IMR-90 (cell line): Measurements from ENCODE around the gene INPP5F.

Experiments
- CTCF ChIP-seq: conservative IDR thresholded peaks from 2 replicates; pipeline ENCODE4 v1.5.1; 2012; ENCODE audit warnings: mild to moderate bottlenecking, low read depth, low read length, improper control_type of control experiment
- FOS ChIP-seq: fragments of 150-350 bp; IDR thresholded peaks from 2 replicates; pipeline ENCODE4 v1.6.1; 2016; ENCODE audit warnings: low read depth, low read length
- RAD21 ChIP-seq: IDR thresholded peaks from 2 replicates; pipeline ENCODE4 v1.6.1; 2012; ENCODE audit warnings: low read length, improper control_type of control experiment
- RFX5 ChIP-seq: IDR thresholded peaks from 2 replicates; pipeline ENCODE4 v1.8.0; 2012; ENCODE audit warnings: low read depth, mild to moderate bottlenecking, low read length, moderate library complexity
- SMC3 ChIP-seq: fragments of 150-350 bp; IDR thresholded peaks from 2 replicates; pipeline ENCODE4 v1.6.1; 2016; ENCODE audit warnings: low read depth, mild to moderate bottlenecking, antibody characterized with exemption, low read length, moderate library complexity

- TF ChIP-seq CTCF (no peak), SMC3 (no peak), FOS (no peak), RFX5 (no peak), RAD21 (no peak)
These were observed 31.2 kb upstream of the INPP5F start for GRCh38 chr10:119694608-119695007.
